Activated CD4-positive, alpha-beta T cell treated with anti-CD3 and anti-CD28 coated beads, Interleukin-2, Interleukin-4, amounts not matched to agents 100 ng/mL and 50 ng/mL, durations not matched to agents 16 hours and 8 hours (primary cell): ENCODE data around the gene RBM19.
"Not testable (repeated sequence)": the region's sequence is repeated elsewhere in the genome, so short reads cannot be mapped to it uniquely, and the experiment has no call there.

Source experiments
- DNase-seq: peaks from one replicate; pipeline ENCODE4 v3.0.0-alpha.2; 2020; ENCODE audit warnings: low spot score

The RBM19 gene, protein sequence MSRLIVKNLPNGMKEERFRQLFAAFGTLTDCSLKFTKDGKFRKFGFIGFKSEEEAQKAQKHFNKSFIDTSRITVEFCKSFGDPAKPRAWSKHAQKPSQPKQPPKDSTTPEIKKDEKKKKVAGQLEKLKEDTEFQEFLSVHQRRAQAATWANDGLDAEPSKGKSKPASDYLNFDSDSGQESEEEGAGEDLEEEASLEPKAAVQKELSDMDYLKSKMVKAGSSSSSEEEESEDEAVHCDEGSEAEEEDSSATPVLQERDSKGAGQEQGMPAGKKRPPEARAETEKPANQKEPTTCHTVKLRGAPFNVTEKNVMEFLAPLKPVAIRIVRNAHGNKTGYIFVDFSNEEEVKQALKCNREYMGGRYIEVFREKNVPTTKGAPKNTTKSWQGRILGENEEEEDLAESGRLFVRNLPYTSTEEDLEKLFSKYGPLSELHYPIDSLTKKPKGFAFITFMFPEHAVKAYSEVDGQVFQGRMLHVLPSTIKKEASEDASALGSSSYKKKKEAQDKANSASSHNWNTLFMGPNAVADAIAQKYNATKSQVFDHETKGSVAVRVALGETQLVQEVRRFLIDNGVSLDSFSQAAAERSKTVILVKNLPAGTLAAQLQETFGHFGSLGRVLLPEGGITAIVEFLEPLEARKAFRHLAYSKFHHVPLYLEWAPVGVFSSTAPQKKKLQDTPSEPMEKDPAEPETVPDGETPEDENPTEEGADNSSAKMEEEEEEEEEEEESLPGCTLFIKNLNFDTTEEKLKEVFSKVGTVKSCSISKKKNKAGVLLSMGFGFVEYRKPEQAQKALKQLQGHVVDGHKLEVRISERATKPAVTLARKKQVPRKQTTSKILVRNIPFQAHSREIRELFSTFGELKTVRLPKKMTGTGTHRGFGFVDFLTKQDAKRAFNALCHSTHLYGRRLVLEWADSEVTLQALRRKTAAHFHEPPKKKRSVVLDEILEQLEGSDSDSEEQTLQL

DNA sequence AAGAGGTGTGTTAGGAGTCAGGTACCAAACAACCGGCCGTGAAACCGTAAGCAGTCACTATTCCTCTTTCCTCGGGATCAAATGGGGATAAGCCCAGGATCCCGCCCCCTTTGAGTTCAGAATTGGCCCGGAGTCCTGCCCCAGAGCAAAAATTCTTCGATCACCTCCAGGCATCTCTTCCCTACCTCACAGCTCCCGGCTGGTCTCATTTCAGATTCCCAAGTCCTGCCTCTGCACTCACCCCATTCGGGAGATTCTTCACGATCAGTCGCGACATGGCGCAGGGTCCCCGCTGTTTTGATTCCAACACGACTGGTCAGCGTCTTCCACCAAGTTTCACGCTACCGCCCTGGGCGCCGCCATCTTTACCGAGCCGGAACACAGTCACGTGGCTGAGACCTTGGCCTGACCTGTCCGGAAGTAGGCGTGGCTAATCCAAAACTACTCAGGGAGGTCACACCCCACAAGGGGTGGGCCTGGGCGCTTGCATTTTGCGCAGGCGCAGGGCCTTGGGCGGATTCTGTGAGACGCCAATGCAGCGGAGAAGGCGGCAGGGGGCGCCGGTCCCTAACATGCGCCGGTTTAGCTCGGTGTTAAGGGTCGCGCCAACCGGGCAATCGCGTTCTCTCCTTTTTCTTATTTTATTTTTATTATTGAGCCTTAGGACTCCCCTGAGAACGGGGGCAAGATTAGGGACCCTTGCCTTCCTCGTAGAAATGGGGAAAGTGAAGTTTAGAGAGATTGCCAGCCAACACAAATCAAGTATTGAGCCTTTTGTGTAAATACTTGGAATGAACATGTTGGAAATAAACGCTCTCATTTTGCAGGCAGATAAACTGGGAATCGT lies at the start of gene RBM19:
Gene RBM19, minus strand, starts transcription at position 375 of the 847 bp plus-strand sequence. Its CDS starts 98 bp downstream, at position 277.
- peak; percentile 99 for DNase-seq

DNA sequence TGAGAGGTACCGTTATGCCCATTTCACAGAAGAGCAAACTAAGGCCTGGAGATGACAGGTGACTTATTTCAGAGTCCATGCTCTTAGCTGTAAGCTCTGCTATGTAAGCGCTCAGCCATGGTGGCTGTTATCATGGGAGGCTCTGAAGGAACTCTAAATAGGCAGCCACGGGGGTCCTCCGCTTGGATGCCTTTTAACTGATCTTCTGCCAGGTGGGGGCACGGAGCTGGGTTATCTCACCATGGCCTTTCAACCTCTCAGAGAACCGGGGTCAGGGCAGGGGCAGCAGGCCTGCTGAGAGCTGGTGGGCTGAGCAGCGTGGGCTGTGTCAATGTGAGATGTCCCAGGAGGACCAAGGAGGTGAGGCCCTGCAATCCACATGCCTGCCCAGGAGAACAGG lies 49.7 kb upstream of the RBM19 start:
- no peak for DNase-seq

DNA sequence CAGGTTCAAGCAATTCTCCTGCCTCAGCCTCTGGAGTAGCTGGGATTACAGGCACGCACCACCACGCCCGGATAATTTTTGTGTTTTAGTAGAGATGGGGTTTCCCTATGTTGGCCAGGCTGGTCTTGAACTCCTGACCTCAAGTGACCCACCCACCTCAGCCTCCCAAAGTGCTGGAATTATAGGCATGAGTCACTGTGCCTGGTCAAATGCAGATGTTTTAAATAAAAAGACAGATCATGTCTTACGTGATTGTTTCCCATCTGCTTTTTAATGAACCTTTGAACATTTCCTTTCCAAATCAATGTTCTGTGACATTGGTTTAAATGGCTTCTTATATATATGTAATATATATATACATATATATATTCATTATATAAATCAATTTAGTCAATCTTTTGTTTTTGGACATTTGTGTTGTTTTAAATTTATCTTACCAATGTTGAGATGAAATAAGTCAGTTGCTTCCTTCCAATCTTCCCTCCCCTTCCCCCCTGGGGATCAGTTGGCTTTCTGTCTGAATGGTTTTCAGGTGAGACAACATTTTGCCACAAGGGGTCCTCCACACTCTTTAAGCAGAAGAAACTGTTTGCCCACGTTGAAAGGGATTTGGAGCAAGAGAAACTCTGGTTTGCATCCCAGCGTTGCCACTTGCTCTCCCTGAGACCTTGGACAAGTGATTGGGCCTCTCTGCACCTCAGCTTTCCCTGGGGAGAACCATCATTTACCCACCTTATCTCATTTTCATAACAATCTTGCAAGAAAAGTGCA lies 47.6 kb upstream of the RBM19 start:
- DNase-seq: no peak

DNA sequence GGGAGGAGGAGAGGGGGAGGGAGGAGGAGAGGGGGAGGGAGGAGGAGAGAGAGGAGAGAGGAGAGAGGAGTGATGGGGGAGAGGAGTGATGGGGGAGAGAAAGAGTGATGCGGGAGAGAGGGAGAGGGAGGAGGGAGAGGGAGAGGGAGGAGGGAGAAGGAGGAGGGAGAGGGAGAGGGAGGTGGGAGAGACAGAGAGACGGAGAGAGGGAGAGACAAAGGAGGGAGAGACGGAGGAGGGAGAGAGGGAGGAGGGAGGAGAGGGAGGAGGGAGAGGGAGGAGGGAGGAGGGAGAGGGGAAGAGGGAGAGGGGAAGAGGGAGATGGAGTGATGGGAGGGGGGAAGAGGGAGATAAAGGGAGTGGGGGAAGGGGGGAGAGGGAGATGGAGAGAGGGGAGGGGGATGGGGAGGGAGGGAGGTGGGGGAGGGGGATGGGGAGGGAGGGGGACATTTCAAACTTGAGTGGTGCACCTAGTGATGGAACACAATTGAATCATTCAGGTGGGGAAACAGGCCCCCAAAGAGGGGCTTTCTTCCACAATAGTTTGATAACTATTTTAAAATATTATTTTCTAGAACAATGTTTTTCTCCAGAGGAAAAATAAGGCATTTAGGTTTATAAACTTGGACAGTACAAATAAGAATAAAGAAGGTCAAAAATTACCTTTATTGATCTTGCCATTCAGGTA lies 46.8 kb upstream of the RBM19 start:
- DNase-seq: no peak

DNA sequence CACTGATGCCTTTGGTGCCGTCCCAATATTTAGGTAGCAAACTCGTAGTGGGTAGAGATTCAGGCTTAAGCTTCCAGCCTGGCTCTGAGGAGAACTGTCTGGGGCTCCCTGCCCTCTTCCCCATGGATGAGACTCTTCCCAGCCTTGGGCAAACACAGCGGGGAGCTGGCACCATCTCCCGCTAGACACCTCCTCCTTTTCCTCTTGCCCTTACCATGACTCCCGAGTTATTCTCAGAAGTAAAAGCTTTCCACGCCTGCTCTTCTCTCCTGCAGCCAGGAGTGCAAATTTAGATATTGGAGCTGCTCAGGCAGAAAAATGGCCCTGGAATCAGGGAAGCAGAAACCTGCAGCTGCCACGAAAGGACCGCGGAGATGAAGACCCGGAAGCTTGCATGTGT lies 45.6 kb upstream of the RBM19 start:
- no peak for DNase-seq

DNA sequence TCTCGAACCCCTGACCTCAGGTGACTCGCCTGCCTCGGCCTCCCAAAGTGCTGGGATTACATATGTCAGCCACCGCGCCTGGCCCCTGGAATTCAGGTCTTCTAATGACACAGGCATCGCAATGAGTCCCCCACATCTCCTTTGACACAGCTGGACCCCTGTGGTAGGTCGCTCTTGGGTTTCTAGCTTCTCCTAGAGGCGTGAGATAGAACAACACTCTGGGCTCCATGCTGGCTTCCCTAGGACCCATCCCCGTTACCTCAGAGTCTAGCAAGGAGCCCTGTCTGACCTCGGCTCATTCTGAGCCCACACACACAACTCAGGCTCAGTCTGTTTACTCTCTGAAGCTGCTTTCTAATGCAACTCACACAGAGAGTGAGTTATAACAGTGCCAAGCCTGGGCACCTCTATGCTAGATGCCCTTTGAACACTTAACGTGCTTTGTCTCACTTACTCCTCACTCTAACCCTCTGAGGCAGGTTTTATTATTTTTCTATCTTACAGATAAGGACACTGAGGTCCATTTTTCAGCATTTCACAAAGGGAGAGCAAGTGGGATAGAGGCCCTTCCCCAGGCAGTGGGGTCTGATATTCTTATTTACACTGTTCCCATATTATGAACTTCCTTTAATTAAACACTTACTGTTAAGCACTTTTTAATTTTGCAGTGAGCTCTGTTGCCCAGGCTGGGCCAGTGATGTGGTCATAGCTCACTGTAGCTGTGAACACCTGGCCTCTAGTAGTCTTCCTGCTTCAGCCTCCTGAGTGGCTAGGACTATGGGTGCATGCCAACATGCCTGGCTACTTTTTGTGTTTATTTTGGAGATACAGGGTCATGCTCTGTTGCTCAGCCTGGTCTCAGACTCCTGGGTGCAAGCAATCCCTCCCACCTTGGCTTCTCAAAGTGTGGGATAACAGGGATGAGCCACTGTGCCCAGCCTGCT lies 40.6 kb upstream of the RBM19 start:
- no peak for DNase-seq

DNA sequence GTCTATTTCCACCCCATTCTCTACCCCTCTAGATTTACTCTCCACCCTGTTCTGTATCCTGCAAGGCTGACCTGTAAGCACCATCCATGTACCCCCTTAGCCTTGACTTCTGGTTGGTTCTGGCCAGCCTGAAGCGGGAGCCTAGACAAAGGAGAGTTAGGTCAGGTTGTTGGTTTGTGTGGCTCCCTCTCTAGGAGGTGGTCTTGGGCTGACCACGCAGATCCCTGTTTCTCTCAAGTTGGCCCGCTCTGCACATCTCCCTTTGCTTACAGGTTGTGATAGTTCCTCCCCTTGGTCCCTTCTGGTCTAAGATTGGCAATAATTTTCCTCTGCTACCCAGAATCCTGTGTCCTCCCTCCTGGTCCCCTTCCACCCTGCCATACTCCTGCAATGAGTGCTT lies 38.3 kb upstream of the RBM19 start:
- no peak for DNase-seq

DNA sequence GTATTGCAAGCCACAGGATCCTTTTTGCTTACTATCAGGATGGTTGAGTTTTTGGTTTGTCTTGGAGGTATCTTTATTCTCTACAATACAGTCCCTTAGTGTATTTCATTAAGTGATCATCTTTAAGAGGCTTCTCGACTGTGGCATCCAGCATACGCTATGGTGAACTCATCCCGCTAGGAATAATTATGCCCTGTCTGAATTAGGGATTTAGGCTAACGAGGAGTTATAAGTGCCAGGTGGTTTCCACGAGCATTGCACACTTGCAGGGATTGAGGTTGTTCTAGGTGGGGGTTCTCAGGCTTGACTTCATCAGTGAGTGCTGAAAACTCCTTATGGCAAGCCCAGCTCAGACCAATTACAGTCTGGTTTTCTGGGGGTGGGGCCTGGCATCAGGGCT lies 37.2 kb upstream of the RBM19 start:
- DNase-seq: no peak

DNA sequence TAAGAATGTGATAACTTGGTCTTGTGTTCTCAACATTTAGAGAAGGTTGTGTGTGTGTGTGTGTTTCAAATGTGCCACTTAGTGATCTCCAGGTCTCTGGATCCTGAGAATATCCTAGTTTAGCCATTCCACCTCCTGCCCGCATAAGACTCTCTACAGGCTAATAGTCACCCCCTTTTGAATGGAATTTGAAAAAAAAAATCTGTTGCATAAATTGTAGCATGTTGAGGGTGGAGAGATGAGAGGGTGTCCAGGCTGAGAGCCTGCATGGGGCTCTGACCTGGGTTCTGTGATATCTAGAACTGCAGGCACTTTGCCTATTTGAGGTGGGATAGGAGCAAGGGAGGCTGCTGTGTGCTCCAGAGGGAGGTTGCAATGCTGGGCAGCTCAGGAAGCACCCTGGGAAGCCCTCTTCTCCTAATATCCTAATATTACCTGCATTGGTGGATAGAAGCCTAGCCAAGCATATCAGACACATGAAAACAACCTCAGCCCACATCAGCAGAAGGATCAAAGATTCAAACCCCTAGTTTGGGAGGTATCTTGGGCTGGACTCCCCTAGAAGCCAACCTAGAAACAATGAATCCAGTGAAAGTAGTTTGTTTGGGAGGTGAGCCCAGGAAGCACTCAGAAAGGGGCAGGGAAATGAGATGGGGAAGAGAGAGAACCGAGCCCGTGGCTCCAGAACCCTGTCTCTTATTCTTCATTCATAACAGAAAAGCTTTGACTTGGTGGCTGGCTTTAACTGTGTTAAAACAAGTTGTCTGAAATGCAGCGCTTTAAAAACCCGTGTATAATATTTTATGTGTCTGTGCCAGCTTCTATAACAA lies 35.6 kb upstream of the RBM19 start:
- DNase-seq: no peak

DNA sequence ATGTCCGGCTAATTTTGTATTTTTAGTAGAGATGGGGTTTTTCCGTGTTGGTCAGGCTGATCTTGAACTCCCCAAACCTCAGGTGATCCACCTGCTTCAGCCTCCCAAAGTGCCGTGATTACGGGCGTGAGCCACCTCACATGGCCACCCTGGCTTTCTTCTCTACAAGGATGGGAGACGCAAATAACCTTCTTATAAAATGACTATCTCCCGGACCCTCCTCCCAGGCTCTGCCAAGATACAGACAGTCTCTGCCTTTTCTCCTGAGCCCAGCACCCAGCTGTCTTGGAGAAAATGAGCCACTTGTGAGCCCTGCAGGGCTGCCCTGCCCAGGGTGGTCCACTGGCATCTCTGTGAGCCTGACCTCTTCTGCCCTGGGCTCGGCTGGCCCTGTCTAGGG lies 34.7 kb upstream of the RBM19 start:
- no peak for DNase-seq

DNA sequence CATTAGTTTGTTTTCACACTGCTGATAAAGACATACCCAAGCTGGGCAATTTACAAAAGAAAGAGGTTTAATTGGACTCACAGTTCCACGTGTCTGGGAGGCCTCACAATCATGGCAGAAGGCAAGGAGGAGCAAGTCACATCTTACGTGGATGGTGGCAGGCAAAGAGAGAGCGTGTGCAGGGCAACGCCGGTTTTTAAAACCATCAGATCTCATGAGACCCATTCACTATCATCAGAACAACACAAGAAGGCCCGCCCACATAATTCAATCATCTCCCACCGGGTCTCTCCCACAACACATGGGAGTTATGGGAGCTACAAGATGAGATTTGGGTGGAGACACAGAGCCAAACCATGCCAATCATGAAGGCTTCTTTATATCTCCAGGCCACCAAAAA lies 34.1 kb upstream of the RBM19 start:
- DNase-seq: not testable (repeated sequence)

DNA sequence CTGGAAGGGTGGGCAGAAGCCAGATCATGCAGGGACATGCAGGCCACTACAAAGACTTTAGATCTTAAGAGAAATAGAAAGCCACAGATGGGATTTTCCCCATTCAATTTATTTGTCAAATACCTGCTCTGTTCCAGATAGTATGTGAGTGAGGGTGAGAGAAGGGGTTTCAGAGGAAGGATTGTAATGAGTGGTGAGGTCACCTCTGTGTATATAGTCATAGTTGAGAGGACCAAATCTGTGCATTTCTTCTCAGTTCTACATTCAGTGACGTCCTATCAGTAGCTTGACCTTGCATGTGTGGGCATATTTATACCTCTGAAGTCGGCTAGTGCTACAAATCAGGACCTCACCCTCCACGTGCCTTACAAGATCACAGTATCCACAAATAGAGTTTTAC lies 31.2 kb upstream of the RBM19 start:
- DNase-seq: no peak

DNA sequence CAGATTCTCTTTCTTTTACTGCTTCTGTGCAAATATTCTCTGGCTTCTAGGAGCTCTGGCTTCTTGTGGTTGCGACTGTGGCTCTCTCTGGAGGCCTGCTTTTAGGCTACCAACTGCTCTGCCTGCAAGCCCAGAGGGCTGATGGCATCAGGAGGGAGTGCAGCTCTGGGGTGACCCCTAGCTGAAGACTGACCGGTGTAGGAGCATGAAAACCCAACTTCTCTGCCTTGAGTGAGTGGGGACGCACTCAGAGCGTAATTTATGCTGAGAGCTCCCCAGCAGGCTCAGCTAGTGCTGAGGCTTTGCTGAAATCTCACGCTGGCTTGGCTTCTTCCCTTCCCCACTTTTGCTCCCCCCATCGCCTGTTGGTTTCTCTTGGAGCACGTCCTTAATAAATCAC lies 29.9 kb upstream of the RBM19 start:
- no peak for DNase-seq

DNA sequence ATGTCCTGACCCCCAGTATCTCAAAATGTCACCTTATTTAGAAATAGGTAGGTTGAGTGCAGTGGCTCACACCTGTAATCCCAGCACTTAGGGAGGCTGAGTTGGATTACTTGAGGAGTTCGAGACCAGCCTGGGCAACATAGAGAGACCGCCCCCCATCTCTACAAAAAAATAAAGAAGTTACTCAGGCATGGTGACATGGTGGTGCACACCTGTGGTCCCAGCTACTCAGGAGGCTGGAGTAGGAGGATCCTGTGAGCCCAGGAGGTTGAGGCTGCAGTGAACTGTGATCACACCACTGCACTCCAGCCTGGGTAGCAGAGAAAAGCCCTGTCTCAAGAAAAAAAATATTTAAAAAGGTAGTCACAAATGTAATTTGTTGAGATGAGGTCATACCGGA lies 27.9 kb upstream of the RBM19 start:
- DNase-seq: no peak

DNA sequence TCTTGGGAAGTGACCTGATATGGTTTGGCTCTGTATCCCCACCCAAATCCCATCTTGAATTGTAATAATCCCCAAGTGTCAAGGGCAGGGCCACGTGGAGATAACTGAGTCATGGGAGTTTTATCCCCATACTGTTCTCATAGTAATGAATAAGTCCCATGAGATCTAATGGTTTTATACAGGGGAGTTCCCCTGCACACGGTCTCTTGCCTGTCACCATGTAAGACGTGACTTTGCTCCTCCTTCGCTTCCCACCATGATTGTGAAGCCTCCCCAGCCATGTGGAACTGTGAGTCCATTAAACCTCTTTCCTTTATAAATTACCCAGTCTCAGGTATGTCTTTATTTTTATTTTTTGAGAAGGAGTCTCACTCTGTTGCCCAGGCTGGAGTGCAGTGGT lies 26.6 kb upstream of the RBM19 start:
- not testable (repeated sequence) for DNase-seq

DNA sequence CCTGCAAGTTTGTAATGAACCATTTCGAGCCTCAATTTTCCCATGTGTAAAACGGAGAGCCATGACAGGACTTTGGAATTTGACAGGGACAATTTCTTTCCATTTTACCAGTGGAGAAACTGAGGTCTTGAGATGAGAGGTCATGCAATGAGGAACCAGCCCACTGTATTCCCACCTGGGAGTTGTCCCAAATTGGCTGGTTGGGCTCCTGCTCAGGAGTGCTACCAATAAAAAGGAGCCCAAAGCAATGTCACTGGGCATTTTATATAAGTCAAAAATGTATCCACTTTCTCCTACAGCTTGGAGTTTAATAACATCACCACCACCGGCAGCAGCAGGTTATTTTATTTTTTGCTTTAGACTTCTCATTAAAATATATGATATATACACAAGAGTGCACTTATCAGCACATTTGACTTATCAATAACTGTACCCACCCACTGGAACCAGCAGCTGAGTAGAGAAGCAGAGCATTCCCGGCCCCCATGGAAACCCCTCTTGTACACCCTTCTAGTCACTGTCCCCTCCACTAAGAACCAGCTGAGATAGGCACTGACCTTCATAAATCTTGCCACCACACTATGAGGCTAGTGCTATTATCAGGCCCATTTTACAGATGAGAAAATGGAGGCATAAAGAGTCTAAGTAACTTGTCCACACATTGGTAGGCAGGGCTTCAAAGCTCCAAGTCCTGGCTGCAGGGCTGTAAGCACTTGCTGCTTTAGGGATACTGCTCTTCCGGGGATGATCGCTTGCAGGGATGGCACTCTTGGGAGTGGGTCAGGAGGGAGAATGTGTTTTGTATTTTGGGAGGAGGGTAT lies 25.3 kb upstream of the RBM19 start:
- DNase-seq: no peak
